Ecto neural progenitor cell (in vitro differentiated cells): ENCODE data around the gene KCNJ1.

Experiments
- DNase-seq: peaks from one replicate; pipeline ENCODE4 v3.0.0-alpha.2; 2018; ENCODE audit warnings: low spot score

The KCNJ1 gene

DNA sequence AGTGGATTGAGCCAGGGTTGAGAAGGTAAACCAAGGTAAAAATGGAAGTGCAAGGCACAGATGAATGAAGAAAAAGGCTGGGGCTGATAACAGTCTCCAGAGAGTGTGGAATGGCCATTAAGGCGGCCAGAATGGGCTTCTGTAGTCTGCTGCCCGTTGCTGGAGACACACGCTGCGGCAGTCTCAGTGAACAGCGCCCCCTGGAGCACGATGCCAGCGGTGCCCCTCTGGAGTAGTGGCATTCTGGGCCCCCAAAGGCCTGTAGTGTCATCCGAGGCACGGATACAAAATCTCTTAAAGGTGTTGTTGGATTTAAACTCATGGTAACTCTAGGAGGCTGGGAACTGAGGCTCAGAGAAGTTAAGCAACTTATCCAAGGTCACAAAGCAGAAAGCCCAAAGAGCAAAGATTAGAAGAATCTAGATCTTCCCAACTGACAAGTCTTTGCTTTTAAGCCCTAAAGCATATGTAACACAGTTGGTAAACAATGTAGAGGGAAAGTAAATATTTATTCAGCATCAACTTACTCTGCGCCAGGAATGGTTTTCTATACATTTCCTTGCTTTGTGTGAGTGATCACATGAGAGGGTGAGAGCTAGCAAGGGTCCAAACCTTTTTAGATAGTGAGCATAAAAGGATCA, 18.2 kb downstream of the KCNJ1 start:
- DNase-seq: peak; percentile 86

DNA sequence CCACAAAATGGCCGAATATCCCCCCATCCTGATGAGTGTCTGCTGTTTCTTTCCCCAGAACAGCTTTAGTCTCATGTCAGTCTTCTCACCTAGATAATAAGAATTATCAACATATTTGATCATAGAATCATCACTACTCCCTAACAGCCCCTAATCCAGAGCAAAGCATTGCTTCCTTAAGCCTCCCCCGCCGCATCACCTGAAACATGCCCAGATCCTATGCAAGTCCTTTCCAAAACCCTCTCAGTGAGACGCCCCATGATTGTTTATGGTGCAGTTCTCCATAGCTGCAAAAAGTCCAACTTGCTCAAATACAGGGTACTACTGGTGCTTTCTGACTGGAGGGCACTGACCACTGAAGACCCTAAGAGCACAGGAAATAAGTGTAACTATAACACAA, 20.1 kb downstream of the KCNJ1 start:
- no peak for DNase-seq

DNA sequence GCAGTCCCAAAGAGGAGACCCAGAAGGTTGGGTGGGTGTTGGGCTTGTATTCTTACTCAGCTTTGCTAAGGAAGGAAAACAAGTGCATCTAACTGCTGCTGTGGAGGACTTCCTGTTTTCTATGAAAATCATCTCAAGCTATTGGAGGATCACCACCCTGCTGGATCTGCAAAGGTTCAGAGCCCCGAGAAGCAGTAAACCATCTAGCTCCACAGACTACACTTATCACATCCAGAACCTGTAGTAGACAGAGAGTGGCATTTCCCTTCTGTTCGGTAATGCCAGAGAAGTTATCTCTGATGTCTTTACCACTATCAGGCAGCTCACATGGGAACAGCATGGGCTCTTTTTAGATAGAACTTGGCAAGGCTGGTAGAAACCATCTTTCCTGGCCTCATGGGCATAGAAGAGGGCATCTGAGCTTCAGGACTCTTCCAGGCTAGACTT, 21.7 kb downstream of the KCNJ1 start:
- DNase-seq: no peak

DNA sequence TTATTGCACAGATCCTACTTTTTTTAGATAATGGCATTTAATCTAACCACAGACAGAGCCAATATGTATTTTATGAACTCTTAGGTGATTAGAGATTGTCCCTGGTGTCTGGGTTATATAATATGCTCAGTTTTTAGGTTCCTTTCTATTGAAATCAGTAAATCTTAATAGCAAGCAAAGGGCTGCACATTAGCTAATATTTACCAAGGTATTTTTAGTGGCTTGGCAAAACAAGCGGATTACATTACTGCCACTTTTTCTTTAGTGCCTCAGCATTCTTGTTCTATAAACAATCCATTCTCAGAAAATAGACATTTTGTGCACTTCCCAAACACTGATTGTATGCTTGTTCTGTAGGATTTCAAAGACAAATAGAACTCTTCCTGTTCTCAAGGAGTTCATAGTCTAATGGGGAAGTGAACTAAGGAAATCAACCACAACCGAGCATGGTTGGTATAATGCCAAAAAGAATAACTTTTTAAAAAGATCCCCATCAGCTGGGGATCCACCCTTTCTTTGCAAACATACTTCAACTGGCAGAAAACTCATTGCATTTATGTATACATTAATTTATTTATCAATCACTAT, 23.8 kb downstream of the KCNJ1 start:
- no peak for DNase-seq

DNA sequence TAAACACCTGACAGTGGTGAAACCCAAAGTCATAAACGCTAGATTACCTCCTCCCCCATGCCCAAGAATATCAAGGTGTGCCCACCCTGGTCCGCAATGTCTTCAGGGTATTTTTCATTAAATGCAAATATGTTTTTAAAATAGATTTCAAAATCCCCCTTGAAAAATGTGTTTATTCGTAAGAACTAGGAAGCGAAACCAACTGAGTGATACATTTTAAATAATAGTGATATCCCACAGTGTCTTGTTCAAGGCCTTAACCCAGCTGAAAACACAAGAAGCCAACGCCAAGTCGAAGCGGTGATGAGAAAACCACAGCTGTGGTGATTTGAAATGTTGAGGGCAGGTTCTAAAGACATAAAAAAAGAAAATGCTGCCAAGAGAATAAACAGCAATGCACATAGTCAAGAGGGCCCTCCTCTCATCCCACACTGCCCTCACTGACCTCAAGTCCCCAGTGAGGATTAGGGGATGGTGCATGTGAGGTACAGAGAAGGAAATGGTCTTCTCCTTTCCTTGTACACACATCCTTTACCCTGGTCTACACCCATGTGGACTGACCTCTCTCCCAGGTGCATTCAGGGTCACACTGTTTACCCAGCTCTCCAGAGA, 25.5 kb downstream of the KCNJ1 start:
- no peak for DNase-seq

DNA sequence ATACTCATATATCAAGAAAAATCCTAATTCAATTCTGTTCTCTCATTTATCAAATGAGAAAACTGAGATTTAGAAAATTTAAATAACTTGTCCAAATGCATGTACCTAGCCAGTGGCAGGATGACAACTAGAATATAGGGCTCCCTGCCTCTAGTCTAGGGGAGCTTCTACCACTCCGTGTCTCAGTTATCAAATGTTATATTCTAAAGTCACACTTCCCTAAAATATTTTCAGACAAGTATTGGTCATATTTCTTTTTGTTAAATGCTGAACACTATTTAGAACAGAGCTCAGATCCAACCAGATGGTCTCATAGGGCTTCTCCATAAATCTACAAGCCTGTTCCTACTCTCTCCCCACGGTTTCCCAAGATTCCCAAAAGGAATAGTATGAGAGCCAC, 26.3 kb downstream of the KCNJ1 start:
- DNase-seq: no peak

- DNase-seq: no peak
Measured at GRCh38 chr11:128840137-128840536, 27.0 kb downstream of the KCNJ1 start.

GRCh38 chr11:128839081-128839480, 28.0 kb downstream of the KCNJ1 start:
- no peak for DNase-seq

GRCh38 chr11:128837627-128838026, 29.5 kb downstream of the KCNJ1 start:
- no peak for DNase-seq

- no peak for DNase-seq
Measured at GRCh38 chr11:128835741-128836430, 31.2 kb downstream of the KCNJ1 start.

DNA sequence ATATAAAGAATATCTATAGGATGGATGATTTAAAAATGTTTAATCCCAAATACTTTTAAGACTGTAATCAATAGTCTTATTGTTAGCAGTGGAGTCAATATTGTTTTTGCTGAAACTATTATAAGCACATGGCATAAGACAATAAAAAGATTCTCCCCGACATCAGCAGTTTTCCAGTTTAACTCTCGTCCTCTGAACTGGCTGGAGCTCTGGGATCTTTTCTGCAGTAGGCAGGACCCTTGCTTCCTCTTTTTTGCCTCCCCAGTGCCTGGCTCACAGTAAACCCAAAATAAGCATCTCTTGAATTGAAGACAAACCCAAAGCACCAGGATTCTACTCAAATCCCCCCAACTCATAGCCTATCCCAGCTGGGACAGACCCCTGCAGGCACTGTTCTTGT, 32.9 kb downstream of the KCNJ1 start:
- DNase-seq: no peak

- DNase-seq: no peak
Measured at GRCh38 chr11:128832121-128832497, 35.0 kb downstream of the KCNJ1 start.

- DNase-seq: peak; percentile 87
Measured at GRCh38 chr11:128831174-128832120, 35.6 kb downstream of the KCNJ1 start.

GRCh38 chr11:128830290-128831173, 36.6 kb downstream of the KCNJ1 start:
- no peak for DNase-seq

- no peak for DNase-seq
Measured at GRCh38 chr11:128828350-128828749, 38.7 kb downstream of the KCNJ1 start.

DNA sequence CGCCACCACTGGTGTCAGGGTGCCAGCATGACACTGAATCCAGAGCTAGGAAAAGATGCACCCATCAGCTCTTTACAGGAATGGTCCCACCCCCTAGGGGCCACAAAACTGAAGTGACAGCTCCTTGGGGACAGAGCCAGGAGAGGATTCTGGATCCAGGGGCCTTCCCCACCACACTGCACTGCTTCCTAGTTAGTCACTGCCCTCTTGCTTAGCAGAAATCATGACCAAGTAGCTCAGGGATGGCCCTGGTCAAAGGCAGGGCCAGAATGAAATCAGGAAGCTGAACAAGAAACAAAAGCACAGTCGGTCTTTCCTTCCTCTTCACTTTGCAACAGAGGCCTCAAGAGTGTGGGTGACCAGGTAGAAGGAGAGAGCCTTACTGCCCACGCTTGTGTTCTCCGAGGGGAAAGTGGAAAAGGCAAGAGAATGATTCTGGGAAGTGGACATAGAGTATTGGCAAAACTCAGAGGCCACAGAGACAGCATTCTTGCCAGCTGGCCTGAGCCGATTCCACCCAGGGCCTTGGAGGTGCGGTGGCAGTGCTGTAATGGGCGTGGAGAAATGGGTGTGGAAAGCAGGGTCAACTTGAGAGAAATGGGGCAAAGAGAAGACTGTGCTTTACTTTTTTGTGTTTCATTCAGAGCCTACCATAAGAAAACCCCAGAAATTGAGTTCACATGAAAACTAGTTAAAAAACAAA, 39.8 kb downstream of the KCNJ1 start:
- no peak for DNase-seq

- DNase-seq: no peak
Measured at GRCh38 chr11:128825050-128825784, 41.9 kb downstream of the KCNJ1 start.

DNA sequence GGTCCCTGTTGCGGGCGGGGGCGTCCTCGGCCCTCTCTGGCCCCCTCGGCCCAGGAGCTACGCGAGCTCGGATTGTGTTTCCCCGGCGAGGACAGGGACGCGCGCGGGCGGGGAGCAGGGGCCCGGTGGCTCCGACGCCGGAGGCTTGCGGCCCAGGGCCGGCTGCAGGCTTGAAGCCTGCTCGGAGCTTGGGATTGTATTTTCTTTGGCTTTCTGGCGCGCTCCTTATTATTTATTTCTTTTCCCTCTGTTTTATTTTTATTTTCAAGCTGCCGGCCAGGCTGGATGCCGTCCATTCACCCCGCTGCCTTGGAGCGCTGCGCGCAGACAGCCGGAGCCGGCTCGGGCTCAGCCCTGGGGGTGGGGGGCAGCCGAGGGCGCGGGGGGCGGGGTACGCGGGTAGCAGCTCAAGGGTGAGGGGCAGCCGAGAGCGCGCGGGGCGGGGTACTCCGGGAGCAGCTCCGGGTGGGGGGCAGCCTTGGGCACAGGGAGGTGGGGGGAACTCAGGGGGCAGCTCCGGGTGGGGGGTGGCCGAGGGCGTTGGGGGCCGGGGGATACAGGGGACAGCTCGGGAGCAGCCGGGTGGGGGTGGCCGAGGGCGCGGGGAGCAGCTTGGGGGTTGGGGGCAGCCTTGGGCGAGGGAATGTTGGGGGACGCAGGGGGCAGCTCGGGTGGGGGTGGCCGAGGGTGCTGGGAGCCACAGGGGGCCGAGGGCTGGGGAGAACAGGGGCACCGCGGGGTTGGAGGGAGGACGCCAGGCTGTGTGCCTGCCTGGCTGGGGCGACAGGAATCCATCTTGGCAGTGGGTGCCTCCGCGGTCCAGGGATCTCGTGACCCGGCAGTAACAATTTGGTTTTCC, 42.7 kb downstream of the KCNJ1 start:
- DNase-seq: no peak

GRCh38 chr11:128823753-128824152, 43.3 kb downstream of the KCNJ1 start:
- no peak for DNase-seq
